Activated T-cell treated with anti-CD3 and anti-CD28 coated beads, Interleukin-2, amount 50 U/mL, for 72 hours (primary cell): Measurements from ENCODE around the gene PARG. TPM values are rescaled to one million over a fixed set of nuclear protein-coding genes. Genes with fewer than 3 reads are reported as not detected.
A peak's percentile ranks its signal among the peaks of the same experiment; 100 is the strongest.

Source experiments
- ATAC-seq, 2 donors: fragments of 150-1000 bp; cut with Tn5 transposase; replicated peaks in 1 of 2; 2 replicates each; pipeline ENCODE4 v1.10.0; 2021; ENCODE audit warnings: moderate library complexity in 2 of 2, mild to moderate bottlenecking in 1 of 2
- DNase-seq, 2 donors: peaks; one replicate each; pipeline ENCODE4 v3.0.0; 2021 to 2022; ENCODE audit warnings: mixed read lengths in 1 of 2
- H3K27ac Mint-ChIP-seq: one replicate; pipeline ENCODE4 v1.8.0; 2022; ENCODE audit warnings: mild to moderate bottlenecking, moderate library complexity, mixed read lengths
- H3K27me3 Mint-ChIP-seq: one replicate; pipeline ENCODE4 v1.8.0; 2022; ENCODE audit warnings: low read depth, mixed read lengths
- H3K36me3 Mint-ChIP-seq, 2 donors: one replicate each; pipeline ENCODE4 v1.8.0; 2022; ENCODE audit warnings: mixed read lengths in 2 of 2, mild to moderate bottlenecking in 1 of 2; ENCODE audit not compliant: insufficient read depth in 2 of 2
- H3K4me1 Mint-ChIP-seq: one replicate; pipeline ENCODE4 v1.8.0; 2022; ENCODE audit warnings: low read depth, mixed read lengths
- H3K4me3 Mint-ChIP-seq, 2 donors: one replicate each; pipeline ENCODE4 v1.8.0; 2022; ENCODE audit warnings: mild to moderate bottlenecking in 2 of 2, mixed read lengths in 2 of 2, moderate library complexity in 2 of 2
- H3K9me3 Mint-ChIP-seq, 2 donors: one replicate each; pipeline ENCODE4 v1.8.0; 2022; ENCODE audit warnings: mixed read lengths in 2 of 2
- total RNA-seq, 2 donors: library from RNA; stranded (reverse); gene quantifications; one replicate each; pipeline ENCODE4 v1.2.3, GENCODE V29; 2022

PARG gene
- total RNA-seq, 2 donors from 2014 or later, result 32.1 to 33.4 TPM

DNA sequence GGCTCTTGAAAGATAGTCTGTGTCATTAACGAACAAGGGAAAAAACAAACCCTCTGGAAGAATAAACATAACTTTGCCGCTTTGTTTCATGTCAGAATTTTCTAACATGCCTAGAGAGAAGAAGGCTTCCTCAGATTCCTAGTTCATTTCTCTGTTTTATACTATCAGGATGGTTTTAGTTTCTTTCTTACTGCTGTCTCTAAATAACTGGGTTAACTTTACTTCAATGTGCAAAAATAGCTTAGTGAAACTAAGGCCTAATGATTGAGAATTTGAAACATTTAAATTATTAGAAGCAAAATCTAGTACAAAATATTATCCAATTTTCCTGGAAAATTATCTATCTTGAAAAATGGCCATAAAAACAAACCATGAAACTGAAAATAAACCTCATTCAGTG is 107.6 kb downstream of the PARG start:
- Mint-ChIP-seq H3K4me1 (no peaks in the 10 kb centered on the region), H3K27ac (no peak overlapping the region), H3K9me3 (no peaks in the 10 kb centered on the region), H3K4me3 (no peak overlapping the region), H3K36me3 (no peaks in the 10 kb centered on the region), H3K27me3 (no peaks in the 10 kb centered on the region)
- DNase-seq (no peak), ATAC-seq (no peak)

DNA sequence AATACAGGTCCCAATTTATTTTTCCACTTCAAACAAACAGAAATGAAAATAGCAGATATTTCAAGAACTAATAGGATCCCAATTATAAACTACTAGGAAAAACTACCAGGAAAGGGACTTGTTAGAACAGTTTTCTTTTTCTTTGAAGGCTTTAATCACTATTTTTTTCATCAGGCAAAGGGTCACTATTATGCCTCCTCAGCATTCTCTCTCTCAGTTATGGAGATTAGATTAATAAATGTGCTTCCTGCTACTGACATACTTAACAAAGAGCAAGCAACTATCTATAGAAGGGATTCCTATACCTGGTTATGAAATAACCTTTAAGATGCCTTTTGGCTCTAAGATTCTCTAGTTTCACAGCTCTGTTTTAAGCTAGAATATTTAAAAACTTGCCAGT is 108.7 kb downstream of the PARG start:
- ATAC-seq (no peak), DNase-seq (no peak)
- Mint-ChIP-seq H3K27ac (no peak overlapping the region), H3K9me3 (no peaks in the 10 kb centered on the region), H3K4me3 (no peak overlapping the region), H3K36me3 (no peaks in the 10 kb centered on the region), H3K4me1 (no peaks in the 10 kb centered on the region), H3K27me3 (no peaks in the 10 kb centered on the region)

DNA sequence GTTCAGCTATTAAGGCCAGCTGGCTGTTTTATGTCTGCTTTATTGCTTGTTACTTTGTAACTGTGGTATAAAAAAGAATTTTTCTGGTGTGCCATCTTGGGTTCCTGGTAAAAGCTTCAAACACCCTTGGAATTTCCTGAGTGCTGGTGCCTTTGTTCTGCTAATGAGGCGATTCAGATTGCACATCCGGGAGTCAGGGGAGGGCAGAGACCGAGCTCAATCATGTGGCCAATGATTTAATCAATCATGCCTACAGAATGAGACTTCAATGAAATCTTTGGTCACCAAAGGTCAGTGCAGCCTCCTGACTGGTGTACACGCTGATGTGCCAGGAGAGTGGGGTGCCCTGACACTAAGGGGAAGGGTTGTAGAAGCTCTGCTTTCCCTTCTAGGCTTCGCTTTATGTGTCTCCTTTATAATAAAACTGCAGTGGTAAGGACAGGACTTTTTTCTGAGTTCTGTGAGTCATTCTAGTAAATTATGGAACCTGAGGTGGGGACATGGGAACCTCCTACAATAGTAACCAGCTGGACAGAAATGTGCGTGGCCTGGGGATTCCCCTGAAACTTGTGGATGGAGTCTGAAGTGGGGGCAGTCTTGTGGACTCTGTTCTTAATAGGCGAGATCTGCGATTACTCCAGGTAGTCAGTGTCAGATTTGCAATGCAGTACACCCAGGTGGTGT is 110.3 kb downstream of the PARG start:
- H3K4me3 Mint-ChIP-seq, result no peak overlapping the region
- H3K36me3 Mint-ChIP-seq, result peaks cover 0 to 7% of the 10 kb centered on the region in 2 donors

DNA sequence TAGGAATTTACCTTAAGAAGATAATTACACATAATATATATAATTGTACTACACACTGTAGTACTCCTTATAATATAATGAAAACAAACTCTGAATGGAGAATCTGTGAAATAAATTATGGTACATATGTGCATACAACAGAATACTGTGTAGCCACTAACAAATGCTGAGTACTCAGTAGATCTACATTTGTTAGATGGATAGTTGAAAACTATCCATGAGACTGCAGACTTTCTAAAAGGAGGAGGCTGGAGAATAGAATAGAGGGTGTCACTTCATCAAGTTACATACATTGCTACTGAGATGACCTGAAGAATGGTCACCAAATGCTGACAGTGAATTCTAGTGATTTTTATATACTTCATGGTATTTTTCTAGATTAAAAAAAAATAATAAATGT is 111.0 kb downstream of the PARG start:
- Mint-ChIP-seq H3K36me3 (peaks cover 0 to 7% of the 10 kb centered on the region in 2 donors), H3K4me3 (no peak overlapping the region), H3K27ac (no peak overlapping the region), H3K27me3 (no peaks in the 10 kb centered on the region), H3K4me1 (no peaks in the 10 kb centered on the region), H3K9me3 (no peaks in the 10 kb centered on the region)
- DNase-seq (no peak), ATAC-seq (no peak)

More for the DNA sequence above, 110.3 kb downstream of the PARG start:
- Mint-ChIP-seq H3K27ac (no peak overlapping the region), H3K4me1 (no peaks in the 10 kb centered on the region), H3K9me3 (no peaks in the 10 kb centered on the region), H3K27me3 (no peaks in the 10 kb centered on the region)
- ATAC-seq (no peak), DNase-seq (no peak)

DNA sequence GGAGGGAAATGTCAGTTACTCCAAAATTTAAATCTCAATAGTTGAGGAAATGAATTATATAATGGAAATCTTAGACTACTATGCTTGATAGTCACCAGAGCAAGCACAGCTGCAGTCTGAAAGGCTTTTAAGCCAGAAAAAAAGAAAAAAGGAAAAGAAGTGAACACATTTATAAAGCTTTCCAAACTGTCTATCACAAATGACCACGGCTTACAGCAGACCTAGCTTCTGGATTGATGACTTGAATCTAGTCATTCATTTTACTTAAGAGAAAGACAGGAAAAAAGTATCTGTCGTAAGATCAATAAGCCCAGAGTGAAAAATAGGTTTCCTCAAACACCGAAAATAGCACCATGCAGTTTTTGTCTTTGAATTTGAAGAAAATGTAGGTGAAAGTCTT is 111.8 kb downstream of the PARG start:
- no peak overlapping the region for H3K4me3 Mint-ChIP-seq
- no peaks in the 10 kb centered on the region for H3K27me3 Mint-ChIP-seq
- ATAC-seq (no peak), DNase-seq (no peak)
- no peaks in the 10 kb centered on the region for H3K4me1 Mint-ChIP-seq
- peaks cover 2 to 9% of the 10 kb centered on the region in 2 donors for H3K36me3 Mint-ChIP-seq
- H3K27ac Mint-ChIP-seq, result peak overlapping the region; percentile 76
- H3K9me3 Mint-ChIP-seq, result no peaks in the 10 kb centered on the region

DNA sequence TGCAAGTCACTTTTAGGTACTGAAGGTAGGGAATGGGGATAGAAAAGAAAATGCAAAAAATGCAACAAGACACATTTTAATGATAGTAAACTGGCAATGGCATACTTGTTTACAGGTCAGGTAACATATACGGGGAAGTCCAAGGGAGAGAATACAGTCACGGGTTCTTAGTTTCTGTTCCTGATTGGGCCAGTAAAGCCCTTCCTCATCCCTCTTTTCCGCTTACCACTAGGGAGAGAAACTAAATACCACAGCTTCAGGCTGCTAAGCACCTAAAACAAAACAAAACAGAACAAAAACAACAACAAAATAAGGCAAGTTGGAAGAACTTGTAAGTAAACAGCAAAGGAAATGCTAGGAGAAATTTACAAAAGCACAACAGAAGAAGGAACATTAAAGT is 114.5 kb downstream of the PARG start:
- ATAC-seq, result no peak
- Mint-ChIP-seq H3K27ac (no peak overlapping the region), H3K4me1 (no peaks in the 10 kb centered on the region), H3K36me3 (peaks cover 3 to 9% of the 10 kb centered on the region in 2 donors), H3K9me3 (no peaks in the 10 kb centered on the region), H3K27me3 (no peaks in the 10 kb centered on the region), H3K4me3 (no peak overlapping the region)
- no peak for DNase-seq

DNA sequence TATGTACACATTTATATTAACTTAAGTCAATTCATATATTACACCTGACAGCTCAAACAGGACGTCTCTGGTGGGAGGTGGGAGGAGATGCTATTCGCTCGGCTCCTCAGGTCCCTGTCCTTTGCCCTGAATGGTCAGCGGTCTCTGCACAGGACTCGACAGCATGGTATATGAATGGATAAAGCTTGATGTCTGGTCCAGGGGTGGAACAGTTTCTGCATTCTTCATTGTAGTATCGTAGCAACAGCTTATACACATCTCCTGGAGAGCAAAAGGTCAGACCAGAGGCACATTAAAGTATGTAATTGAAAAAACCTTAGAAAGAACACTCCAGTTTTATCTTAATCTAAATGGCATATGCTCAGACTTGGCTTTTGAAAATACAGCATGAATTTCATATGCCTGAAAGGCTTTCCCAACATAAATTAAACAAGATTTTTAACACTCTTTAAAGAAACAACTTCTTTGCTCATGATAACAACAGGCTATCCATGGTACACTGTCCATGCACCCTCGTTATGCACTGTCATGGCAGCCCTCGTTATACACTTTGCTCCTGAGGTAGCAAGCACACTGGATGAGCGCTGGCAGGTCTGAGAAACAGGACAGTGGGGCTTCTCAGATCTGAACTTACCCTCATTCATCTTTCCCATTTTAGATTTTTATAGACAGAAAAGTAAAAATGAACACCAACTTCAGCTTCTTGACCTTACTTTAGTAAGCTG is 122.4 kb downstream of the PARG start:
- Mint-ChIP-seq H3K27me3 (no peaks in the 10 kb centered on the region), H3K9me3 (peaks cover 0 to 2% of the 10 kb centered on the region in 2 donors), H3K4me3 (no peak overlapping the region), H3K27ac (no peak overlapping the region), H3K36me3 (peaks cover 2 to 30% of the 10 kb centered on the region in 2 donors), H3K4me1 (no peaks in the 10 kb centered on the region)
- ATAC-seq, result no peak
- no peak for DNase-seq

DNA sequence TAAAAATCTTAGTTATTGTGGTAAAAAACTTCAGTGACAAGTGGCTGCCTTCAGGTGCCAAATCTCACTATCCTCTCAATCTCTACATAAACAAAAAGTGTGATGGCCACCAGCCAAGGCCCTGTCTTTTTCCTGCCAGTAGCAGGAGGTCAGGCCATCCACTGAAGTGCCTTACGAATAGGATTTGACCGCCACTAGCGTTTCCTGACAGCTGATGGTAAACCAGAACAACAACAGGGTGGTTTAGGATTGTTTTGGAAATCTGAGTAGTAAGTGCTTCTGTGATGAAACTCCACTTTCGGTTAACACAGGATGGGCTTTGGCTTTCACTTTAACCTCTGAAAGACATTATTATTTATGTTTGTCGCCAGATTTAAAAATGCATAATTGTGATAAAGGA is 124.0 kb downstream of the PARG start:
- ATAC-seq (no peak), DNase-seq (no peak)
- Mint-ChIP-seq H3K27ac (no peak overlapping the region), H3K4me3 (no peak overlapping the region), H3K4me1 (no peaks in the 10 kb centered on the region), H3K9me3 (peaks cover 0 to 2% of the 10 kb centered on the region in 2 donors), H3K27me3 (no peaks in the 10 kb centered on the region), H3K36me3 (peaks cover 2 to 30% of the 10 kb centered on the region in 2 donors)

DNA sequence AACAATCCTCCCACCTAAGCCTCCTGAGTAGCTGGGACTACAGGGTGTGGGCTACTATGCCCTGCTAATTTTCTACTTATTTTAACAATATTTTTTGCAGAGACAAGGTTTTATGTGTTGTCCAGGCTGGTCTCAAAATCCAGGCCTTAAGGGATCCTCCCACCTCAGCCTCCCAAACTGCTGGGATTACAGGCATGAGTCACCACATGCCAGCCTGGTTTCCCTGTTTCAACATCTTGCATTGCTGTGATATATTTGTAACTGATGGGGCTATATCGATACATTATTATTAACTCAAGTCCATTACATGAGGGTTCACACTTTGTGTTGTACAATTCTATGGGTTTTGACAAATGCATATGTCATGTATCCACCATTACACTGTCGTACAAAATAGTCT is 137.8 kb downstream of the PARG start:
- DNase-seq (no peak), ATAC-seq (no peak)
- Mint-ChIP-seq H3K4me3 (no peak overlapping the region), H3K27ac (no peak overlapping the region), H3K27me3 (peaks cover 9% of the 10 kb centered on the region), H3K4me1 (no peaks in the 10 kb centered on the region), H3K9me3 (peaks cover 0 to 3% of the 10 kb centered on the region in 2 donors), H3K36me3 (peaks cover 1 to 2% of the 10 kb centered on the region in 2 donors)

DNA sequence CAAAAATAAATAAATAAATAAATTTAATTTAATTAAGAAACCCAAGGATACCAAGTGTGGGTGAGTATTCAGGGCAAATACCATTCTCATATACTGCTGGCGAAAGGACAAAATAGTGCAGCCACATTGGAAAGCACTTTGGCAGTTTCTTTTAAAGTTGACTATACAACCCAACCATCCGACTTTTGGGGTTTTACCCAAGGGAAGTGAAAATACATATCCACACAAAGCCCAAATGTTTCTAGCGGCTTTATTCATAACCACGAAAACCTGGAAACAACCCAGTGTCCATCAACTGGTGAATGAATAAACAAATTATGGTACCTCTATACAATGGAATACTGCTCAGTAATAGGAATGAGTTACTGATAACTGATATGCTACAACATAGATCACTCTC is 143.6 kb downstream of the PARG start:
- ATAC-seq (no peak), DNase-seq (no peak)
- Mint-ChIP-seq H3K4me3 (no peak overlapping the region), H3K4me1 (no peaks in the 10 kb centered on the region), H3K9me3 (no peaks in the 10 kb centered on the region), H3K27me3 (peaks cover 9% of the 10 kb centered on the region), H3K27ac (no peak overlapping the region), H3K36me3 (no peaks in the 10 kb centered on the region)

DNA sequence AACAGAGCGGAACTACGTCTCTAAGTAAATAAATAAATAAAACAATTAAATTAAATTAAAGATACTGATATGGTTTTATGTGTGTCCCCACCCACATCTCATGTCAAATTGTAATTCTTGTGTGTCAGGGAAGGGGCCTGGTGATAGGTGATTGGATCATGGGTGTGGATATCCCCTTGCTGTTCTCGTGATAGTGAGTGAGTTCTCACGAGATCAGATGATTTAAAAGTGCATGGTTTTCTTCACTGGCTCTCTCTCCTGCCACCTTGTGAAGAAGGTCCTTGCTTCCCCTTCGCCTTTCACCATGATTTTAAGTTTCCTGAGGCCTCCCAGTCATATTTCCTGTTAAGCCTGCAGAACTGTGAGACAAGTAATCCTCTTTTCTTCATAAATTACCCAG is 150.7 kb downstream of the PARG start:
- H3K9me3 Mint-ChIP-seq, result no peaks in the 10 kb centered on the region
- no peaks in the 10 kb centered on the region for H3K4me1 Mint-ChIP-seq
- H3K36me3 Mint-ChIP-seq, result no peaks in the 10 kb centered on the region
- no peaks in the 10 kb centered on the region for H3K27me3 Mint-ChIP-seq
- H3K4me3 Mint-ChIP-seq, result no peak overlapping the region
- no peak for ATAC-seq
- no peak overlapping the region for H3K27ac Mint-ChIP-seq
- no peak for DNase-seq

DNA sequence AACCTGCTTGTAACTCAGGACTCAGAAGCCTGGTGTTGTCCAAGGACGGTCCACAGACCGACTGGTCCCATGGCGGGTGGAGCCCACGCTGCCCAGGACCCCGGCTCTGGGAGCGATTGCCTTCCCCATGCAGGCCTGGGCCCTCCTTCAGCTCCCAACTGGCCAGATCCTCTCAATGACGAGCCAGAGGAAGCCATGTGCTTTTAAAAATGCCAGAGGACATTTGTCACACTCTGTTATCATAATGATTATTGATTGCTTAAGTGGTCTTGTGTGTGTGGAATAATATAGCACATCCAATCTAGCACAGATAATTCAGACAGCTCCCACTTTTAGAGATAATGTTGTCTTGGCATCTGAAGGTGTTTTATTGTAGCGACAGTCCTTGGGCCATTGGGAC is 157.1 kb downstream of the PARG start:
- Mint-ChIP-seq H3K9me3 (peaks cover 0 to under 1% of the 10 kb centered on the region in 2 donors), H3K27ac (no peak overlapping the region), H3K4me1 (no peaks in the 10 kb centered on the region), H3K27me3 (peaks cover 16% of the 10 kb centered on the region), H3K36me3 (no peaks in the 10 kb centered on the region), H3K4me3 (no peak overlapping the region)
- ATAC-seq (no peak), DNase-seq (no peak)

DNA sequence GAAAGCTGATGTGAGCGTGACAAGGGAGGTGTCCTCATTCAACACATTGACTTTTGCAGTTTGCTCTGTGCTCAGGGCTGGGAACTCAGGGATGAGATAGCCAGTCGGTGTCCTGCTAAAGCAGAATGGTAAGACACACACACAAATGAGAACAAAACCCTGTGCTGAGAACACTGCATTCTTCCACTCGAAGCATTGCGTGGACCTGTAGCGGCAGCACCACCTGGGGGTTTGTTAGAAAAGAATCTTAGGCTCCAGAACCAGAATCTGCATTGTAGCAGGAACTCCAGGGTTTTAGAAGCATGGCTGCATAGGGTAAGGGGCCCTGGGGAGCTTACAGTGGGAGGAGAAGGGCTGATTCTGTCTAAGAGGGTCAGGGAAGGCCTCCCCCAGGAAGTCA is 158.2 kb downstream of the PARG start:
- H3K36me3 Mint-ChIP-seq, result no peaks in the 10 kb centered on the region
- peaks cover 16% of the 10 kb centered on the region for H3K27me3 Mint-ChIP-seq
- no peak overlapping the region for H3K27ac Mint-ChIP-seq
- no peaks in the 10 kb centered on the region for H3K4me1 Mint-ChIP-seq
- no peak overlapping the region for H3K4me3 Mint-ChIP-seq
- DNase-seq, result no peak
- peaks cover 0 to 2% of the 10 kb centered on the region in 2 donors for H3K9me3 Mint-ChIP-seq
- ATAC-seq, result no peak

DNA sequence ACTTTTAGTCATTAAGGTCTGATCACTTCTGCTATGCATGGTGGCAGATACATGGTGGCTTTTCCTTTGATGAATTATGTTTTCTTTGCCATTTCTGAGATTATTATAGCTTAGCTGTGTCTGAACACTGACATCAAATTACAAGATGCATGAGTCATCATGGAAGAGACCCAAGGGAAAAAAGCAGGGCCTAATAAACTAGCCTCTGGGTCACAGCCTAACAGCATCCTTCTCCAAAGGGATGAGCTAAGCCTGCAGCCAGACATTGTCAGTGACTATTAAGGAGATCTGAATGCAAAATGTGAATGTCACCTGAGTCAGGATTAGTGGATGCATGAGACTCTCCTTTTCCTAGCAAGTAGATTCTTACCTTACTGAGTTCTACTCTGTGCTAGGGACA is 160.6 kb downstream of the PARG start:
- no peaks in the 10 kb centered on the region for H3K36me3 Mint-ChIP-seq
- H3K27me3 Mint-ChIP-seq, result peaks cover 16% of the 10 kb centered on the region
- peaks cover 0 to 2% of the 10 kb centered on the region in 2 donors for H3K9me3 Mint-ChIP-seq
- H3K4me1 Mint-ChIP-seq, result no peaks in the 10 kb centered on the region
- no peak overlapping the region for H3K27ac Mint-ChIP-seq
- ATAC-seq (no peak), DNase-seq (no peak)
- H3K4me3 Mint-ChIP-seq, result no peak overlapping the region
